NCI-H82 (cell line): ENCODE results near the gene DDN.
A peak's percentile ranks its signal among the peaks of the same experiment; 100 is the strongest.

Source experiments
- DNase-seq: peaks from one replicate; lab custom pipeline; 2025; lab: John Stamatoyannopoulos, UW

DDN gene

GRCh38 chr12:48966177-48966895, 32.8 kb downstream of the DDN start:
- no peak for DNase-seq

- DNase-seq, result peak; percentile 27
Measured at GRCh38 chr12:48965298-48965838, 33.8 kb downstream of the DDN start.

GRCh38 chr12:48961801-48962200, 37.4 kb downstream of the DDN start:
- DNase-seq, result no peak

- no peak for DNase-seq
Measured at GRCh38 chr12:48961331-48961730, 37.8 kb downstream of the DDN start.

- no peak for DNase-seq
Measured at GRCh38 chr12:48960834-48961233, 38.3 kb downstream of the DDN start.

GRCh38 chr12:48958049-48958388, 41.2 kb downstream of the DDN start:
- no peak for DNase-seq

GRCh38 chr12:48957141-48958048, 41.8 kb downstream of the DDN start, which contains the start of gene ARF3:
Gene ARF3, minus strand, starts transcription at chr12:48957487. Its CDS starts 16,392 bp downstream, at chr12:48941095.
- peak; percentile 99 for DNase-seq

- DNase-seq, result peak; percentile 98
Measured at GRCh38 chr12:48956279-48957140, 42.7 kb downstream of the DDN start.

GRCh38 chr12:48954841-48955501, 44.2 kb downstream of the DDN start:
- DNase-seq, result no peak

GRCh38 chr12:48954061-48954460, 45.1 kb downstream of the DDN start:
- no peak for DNase-seq

- DNase-seq, result no peak
Measured at GRCh38 chr12:48952691-48953090, 46.5 kb downstream of the DDN start.

- no peak for DNase-seq
Measured at GRCh38 chr12:48947727-48948126, 51.4 kb downstream of the DDN start.

GRCh38 chr12:48946943-48947342, 52.2 kb downstream of the DDN start:
- no peak for DNase-seq

- DNase-seq, result no peak
Measured at GRCh38 chr12:48946205-48946604, 53.0 kb downstream of the DDN start.
